GM06990 (cell line): ENCODE measurements around the gene THSD8.

Experiments
- DNase-seq: peaks from one replicate; pipeline ENCODE4 v3.0.0-alpha.2; 2011; ENCODE audit not compliant: insufficient read length; ENCODE audit errors: extremely low read depth
- H3K27me3 ChIP-seq: replicated peaks from 2 replicates; pipeline ENCODE4 v1.6.0; 2011; ENCODE audit warnings: low read length; ENCODE audit not compliant: control insufficient read depth, insufficient read depth
- H3K36me3 ChIP-seq: 2 replicates; pipeline ENCODE4 v1.5.1; 2011; ENCODE audit warnings: low read length; ENCODE audit not compliant: control insufficient read depth, insufficient read depth
- H3K4me3 ChIP-seq: replicated peaks from 2 replicates; pipeline ENCODE4 v1.5.1; 2011; ENCODE audit warnings: low read depth, mild to moderate bottlenecking, control low read depth, low read length
- TF ChIP-seq, protein P1 (sequence below): IDR thresholded peaks from 2 replicates; pipeline ENCODE4 v1.5.1; 2011; ENCODE audit warnings: low read length, control low read depth, mild to moderate bottlenecking, inconsistent platforms; ENCODE audit not compliant: insufficient read depth, poor library complexity, severe bottlenecking

THSD8 gene

GRCh38 chr19:12801466-12802266 is at the start of gene THSD8, which contains the start of gene PRDX2:
THSD8 (plus strand) TSS chr19:12802069; CDS start chr19:12802072, 3 bp downstream.
PRDX2 (minus strand) TSS chr19:12801800; CDS start chr19:12801261, 539 bp downstream.
- TF ChIP-seq, protein P1, sequence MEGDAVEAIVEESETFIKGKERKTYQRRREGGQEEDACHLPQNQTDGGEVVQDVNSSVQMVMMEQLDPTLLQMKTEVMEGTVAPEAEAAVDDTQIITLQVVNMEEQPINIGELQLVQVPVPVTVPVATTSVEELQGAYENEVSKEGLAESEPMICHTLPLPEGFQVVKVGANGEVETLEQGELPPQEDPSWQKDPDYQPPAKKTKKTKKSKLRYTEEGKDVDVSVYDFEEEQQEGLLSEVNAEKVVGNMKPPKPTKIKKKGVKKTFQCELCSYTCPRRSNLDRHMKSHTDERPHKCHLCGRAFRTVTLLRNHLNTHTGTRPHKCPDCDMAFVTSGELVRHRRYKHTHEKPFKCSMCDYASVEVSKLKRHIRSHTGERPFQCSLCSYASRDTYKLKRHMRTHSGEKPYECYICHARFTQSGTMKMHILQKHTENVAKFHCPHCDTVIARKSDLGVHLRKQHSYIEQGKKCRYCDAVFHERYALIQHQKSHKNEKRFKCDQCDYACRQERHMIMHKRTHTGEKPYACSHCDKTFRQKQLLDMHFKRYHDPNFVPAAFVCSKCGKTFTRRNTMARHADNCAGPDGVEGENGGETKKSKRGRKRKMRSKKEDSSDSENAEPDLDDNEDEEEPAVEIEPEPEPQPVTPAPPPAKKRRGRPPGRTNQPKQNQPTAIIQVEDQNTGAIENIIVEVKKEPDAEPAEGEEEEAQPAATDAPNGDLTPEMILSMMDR = no peak
- DNase-seq = peak; percentile 92
- Histone ChIP-seq H3K27me3 (no peaks in the 10 kb centered on the region), H3K36me3 (no peaks in the 10 kb centered on the region; the same call in 1 of the 2 replicates), H3K4me3 (peak within 1 kb of the TSS; percentile 66)

GRCh38 chr19:12754465-12755196 is 47.2 kb upstream of the THSD8 start:
- H3K27me3 ChIP-seq = no peaks in the 10 kb centered on the region; the same call in 1 of the 2 replicates
- no peak overlapping the region for H3K4me3 ChIP-seq
- H3K36me3 ChIP-seq = no peaks in the 10 kb centered on the region
- TF ChIP-seq, protein P1 = no peak
- no peak for DNase-seq

GRCh38 chr19:12756150-12756883 is 45.6 kb upstream of the THSD8 start:
- H3K4me3 ChIP-seq = no peak overlapping the region
- TF ChIP-seq, protein P1 = no peak
- H3K36me3 ChIP-seq = no peaks in the 10 kb centered on the region
- DNase-seq = no peak
- no peaks in the 10 kb centered on the region; the same call in 1 of the 2 replicates for H3K27me3 ChIP-seq

GRCh38 chr19:12757544-12758274 is 44.2 kb upstream of the THSD8 start:
- Histone ChIP-seq H3K27me3 (no peaks in the 10 kb centered on the region), H3K4me3 (peak overlapping the region; percentile 11), H3K36me3 (no peaks in the 10 kb centered on the region)
- DNase-seq = peak; percentile 83
- TF ChIP-seq, protein P1 = peak; percentile 74

- Histone ChIP-seq H3K36me3 (no peaks in the 10 kb centered on the region; the same call in 1 of the 2 replicates), H3K27me3 (no peaks in the 10 kb centered on the region), H3K4me3 (no peak overlapping the region)
- TF ChIP-seq, protein P1 = no peak
- no peak for DNase-seq
Measured at GRCh38 chr19:12759686-12760085, 42.2 kb upstream of the THSD8 start.
